GM11168 (cell line): ENCODE data around the gene PARP11.
"Not testable (repeated sequence)": the region's sequence is repeated elsewhere in the genome, so short reads cannot be mapped to it uniquely, and the experiment has no call there.

Source experiments
- in situ Hi-C: fragments of 300-500 bp; cut with MboI; formaldehyde crosslinking; loops from one replicate; pipeline ENCODE4 v1.12.0; 2022; ENCODE audit warnings: low sequenced_read_pairs; ENCODE audit not compliant: unreplicated experiment

The PARP11 gene

DNA sequence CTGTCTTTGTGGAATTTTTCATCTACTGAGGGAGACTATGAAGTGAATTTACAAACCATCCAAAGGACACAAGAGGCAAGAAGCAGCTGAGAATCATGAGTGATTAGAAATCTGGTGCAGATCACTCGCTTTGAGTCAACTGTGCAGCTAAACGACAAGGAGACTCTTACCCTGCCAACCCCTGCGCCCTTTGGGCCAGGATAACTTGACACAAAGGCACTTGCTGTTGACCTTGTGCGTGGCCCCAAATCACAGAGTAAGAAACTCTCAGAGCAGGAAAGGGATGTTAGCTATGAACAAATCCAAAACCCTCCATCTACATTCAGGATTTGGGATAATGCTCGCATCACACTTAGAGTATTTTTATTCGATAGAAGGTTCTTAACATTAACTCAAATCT, 11.5 kb upstream of the PARP11 start:
- in situ Hi-C loops: loop anchor here (5.0 kb wide), 1 partner anchor 403 kb away; no protein-coding TSS in a partner anchor

DNA sequence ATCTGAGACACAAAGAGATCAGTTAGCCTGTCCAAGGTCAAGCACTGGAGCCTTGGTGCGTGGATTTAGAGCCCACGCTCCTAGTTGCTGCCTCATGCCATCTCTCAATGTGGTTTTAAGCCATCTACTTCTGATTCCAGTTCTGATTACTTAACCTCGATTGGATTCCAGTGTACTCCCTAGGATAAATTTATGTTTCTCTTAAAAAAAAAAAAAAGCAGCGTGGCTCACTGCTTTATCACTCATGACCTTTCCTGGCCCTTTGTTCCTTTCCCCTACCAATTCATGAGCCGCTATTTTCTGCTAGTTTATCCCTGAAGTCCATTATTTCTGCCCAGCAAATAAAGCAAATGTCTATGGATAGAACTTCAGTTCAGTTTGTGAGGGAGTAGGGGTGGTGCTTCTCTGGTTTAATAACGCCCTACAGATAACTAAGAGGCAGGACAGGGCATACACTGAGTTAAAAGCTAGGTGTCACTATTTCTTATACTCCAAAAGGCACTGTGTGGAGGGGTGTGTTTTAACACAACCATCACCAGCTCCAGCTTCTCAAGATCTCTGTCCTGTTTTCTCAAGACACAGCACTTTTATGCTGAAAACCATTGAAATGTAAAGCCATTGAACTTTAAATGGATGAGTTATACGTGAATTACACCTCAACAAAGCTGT, 9.8 kb upstream of the PARP11 start:
- in situ Hi-C loops: loop anchor here (5.0 kb wide), 1 partner anchor 404 kb away; no protein-coding TSS in a partner anchor

DNA sequence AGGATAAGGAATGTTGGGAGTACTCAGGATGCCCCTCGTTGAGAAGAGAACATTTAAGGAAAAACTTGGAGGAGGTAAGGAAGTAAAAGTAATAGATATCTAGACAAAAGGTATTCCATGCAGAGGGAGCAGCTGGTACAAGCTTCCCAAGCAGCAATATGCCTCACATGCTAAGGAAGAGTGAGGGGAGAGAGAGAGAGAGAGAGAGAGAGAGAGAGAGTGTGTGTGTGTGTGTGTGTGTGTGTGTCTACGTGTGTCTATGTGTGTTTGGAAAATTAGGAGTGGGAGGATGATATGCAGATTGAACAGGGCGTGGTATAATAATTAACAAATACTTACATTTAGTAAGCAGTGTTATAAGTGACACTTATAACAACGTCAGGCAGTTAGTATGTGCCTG, 9.2 kb upstream of the PARP11 start:
- in situ Hi-C loops: loop anchor here (5.0 kb wide), 1 partner anchor 405 kb away; no protein-coding TSS in a partner anchor

DNA sequence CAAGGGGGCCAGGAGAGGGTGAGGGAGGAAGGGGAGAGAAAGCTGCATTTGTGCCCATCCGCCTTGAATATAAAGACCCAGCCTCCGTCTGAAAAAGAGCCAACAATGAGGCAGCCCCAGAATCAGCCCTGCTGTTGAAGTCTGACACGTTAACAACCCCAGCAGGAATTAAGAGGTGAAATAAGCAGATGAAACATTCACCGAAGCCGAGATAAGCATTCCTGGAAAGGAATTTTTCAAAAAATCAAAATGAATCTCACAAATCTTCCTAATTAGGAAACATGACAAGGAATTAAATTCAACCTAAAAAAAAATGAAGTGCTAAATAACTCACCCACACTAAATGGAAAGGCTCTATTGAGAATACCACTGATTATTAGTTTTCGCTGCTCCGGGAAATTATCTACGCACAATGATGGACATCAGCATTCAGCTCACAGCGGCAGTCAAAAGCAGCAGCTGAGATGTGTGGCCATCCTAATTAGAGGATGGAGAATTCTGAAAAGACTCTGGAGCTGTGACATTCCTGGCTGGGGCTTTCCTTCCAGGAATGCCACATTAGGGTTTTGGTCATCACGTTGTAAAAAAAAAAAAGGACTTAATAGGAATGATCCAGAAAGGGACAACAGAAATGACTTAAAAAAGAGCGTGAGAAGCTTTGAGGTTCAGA, 8.2 kb upstream of the PARP11 start:
- in situ Hi-C loops: loop anchor here (5.0 kb wide), 1 partner anchor 406 kb away; no protein-coding TSS in a partner anchor

DNA sequence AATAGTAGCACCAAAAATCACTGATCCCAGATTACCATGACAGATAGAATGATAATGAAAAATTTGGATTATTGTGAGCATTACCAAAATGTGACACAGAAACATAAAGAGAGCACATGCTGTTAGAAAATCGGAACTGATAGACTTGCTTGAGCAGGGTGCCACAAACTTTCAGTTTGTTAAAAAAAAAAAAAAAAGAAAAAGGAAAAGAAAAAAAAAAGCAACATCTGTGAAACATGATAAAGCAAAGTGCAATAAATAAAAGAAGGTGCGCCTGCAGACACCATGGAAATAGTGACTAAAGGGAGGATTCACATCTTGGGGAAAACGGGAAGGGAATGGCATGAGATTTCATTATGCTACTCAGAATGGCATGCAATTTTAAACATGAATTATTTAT, 6.6 kb upstream of the PARP11 start:
- in situ Hi-C loops: loop anchor here (5.0 to 10.0 kb wide), 2 partner anchors 225 to 407 kb away; no protein-coding TSS in a partner anchor

DNA sequence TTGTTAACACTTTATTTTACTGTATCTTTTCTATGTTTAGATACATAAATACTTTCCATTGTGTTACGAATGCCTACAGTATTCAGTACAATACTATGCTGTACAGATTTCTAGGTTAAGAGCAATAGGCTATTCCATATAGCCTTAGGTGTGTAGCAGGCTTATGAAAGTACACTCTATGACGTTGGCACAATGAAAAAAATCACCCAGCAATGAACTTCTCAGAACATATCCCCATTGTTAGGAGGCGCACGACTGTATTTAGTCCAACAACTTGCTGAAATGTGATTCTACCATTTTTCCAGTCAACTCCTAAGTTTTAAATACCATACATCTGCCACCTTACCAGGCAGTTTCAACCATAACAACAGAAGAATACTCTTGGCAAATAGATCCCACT, 1.8 kb downstream of the PARP11 start:
- in situ Hi-C loops: loop anchor here (10.0 kb wide), 1 partner anchor 233 kb away; no protein-coding TSS in a partner anchor

DNA sequence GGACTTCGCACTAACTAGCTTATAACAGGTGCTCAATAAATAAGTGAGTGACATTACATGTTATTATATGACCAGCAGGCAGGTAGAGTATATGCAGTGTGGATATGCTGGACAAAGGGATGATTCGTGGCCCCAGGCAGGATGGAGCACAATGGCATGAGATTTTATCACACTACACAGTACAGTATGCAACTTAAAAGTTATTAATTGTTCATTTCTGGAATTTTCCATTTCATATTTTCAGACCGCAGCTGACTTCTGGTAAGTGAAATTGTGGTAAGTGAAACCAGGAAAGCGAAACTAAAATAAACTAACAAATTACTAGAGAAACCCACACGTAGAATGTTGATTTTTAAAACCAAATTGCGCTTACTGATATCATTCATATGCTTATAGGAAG, 3.3 kb downstream of the PARP11 start:
- in situ Hi-C loops: loop anchor here (10.0 kb wide), 1 partner anchor 235 kb away; no protein-coding TSS in a partner anchor

DNA sequence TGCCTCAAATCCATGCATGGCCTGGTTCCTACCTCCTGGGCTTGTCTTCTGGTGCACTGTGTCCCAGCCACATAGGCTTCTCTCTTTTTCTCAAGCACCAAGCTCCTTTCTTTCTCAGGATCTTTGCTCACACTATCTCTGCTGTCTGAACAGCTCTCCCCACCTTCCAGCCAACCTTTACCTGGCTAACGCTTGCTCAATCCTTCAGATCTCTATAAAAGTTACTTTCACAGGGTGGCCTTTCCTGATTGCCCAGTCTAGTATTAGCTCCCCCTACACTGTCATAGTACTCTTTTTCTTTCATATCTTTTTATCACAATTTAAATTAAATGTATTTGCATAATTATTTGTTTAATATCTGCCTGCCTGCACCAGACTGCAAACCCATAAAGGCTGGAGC, 3.8 kb downstream of the PARP11 start:
- in situ Hi-C loops: no loop called here

DNA sequence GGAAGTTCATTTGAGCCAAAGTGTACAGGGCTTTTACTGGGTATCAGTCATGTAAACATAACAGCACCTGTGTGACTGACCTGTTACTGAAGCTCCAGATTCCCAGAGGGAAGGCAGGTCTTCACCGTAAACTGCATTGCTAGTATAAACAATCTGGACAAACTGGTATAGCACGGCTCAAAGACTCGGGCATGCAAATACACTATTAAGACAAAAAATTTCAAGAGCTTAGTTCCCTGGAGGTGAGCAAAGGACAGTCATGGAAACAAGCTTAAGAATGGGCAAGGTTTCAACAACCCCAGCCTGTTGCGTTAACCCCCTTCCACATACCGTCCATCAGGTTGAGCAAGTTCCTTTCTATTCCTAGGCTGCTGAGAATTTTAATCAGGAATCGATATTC, 9.4 kb downstream of the PARP11 start:
- in situ Hi-C loops: no loop called here

DNA sequence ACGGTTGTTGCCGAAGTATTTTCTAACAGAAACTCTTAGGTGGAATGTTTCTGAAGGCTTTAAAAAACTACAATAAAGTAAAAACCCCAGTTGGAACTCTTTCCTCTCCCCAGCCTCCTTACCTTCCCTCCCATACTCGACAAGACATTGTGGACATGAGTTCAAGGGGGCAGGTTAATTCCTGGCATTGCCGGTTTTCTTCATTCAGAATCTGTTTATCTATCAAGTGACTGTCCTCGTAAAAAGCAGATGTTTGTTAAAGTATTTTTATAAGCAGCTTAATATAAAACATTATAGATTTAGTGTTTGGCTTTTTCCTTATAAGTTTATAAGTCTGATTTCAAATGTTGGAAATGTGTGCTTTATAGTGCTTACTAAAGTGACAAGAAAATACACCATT, 30.7 kb downstream of the PARP11 start:
- in situ Hi-C loops: no loop called here

DNA sequence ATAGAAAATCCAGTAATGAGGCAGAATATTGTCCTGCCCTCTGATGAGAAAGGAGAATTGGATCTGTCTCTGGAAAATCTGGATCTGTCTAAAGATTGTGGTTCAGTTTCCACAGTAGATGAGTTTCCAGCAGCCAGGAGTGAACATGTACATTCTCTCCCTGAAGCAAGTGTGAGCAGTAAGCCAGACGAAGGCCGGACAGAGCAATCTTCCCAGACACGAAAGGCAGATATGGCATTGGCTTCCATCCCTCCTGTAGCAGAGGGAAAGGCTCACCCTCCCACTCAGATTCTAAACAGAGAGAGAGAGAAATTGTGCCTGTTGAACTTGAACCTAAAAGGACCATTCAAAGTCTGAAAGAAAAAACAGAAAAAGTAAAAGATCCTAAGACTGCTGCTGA, 31.4 kb downstream of the PARP11 start:
- in situ Hi-C loops: no loop called here

DNA sequence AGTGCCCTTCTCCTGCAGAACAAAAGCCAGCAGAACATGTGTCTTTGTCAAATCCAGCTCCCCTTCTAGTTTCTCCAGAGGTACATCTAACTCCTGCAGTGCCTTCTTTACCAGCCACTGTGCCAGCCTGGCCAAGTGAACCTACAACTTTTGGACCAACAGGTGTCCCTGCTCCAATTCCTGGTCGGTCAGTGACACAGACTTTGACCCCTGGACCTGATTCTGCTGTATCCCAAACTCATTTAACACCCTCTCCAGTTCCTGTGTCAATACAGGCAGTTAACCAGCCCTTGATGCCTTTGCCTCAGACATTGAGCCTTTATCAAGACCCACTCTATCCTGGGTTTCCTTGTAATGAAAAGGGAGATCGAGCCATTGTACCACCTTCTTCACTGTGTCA, 32.4 kb downstream of the PARP11 start:
- in situ Hi-C loops: not testable (repeated sequence)

DNA sequence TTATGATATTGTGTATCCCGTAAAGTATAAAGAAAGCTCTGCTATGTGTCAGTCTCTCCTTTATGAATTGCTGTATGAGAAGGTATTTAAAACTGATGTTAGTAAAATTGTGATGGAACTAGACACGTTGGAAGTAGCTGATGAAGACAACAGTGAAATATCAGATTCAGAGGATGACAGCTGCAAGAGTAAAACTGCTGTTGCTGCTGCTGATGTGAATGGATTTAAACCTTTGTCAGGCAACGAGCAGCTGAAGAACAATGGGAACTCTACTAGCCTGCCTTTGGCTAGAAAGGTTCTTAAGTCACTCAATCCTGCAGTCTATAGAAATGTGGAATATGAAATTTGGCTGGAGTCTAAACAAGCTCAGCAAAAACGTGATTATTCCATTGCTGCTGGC, 33.5 kb downstream of the PARP11 start:
- in situ Hi-C loops: not testable (repeated sequence)

DNA sequence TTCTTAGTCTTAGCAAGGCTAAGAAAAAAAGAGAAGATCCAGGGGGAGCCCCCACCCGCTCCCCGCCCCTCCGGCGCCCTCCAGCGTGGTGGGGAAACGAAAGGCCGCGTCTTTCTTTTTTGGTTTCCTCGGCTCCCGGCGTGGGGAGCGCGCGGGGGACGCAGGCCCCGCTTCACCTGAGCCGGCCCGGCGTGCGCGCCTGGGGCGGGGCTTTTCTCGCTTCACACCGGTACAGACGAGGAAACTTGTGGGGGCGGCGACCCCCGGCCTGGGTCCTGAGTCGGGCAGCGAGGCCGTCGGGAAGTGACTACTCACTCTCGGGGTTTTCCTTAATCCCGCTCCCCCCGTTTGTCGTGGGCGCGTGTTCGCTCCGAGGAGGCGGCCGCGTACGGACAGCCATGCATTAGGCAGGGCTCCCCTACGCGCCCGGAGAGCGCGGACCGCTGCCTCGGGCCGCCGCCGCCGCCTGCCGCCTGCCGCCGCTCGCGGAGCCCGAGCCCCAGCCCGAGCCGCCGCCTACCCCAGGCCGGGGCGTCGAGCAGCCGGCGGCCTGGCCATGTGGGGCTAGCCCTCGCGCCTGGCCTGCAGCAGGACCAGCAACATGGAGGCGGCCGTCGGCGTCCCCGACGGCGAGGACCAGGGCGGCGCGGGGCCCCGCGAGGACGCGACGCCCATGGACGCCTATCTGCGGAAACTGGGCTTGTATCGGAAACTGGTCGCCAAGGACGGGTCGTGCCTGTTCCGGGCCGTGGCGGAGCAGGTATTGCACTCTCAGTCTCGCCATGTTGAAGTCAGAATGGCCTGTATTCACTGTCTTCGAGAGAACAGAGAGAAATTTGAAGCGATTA, 34.3 kb downstream of the PARP11 start:
- in situ Hi-C loops: not testable (repeated sequence)

DNA sequence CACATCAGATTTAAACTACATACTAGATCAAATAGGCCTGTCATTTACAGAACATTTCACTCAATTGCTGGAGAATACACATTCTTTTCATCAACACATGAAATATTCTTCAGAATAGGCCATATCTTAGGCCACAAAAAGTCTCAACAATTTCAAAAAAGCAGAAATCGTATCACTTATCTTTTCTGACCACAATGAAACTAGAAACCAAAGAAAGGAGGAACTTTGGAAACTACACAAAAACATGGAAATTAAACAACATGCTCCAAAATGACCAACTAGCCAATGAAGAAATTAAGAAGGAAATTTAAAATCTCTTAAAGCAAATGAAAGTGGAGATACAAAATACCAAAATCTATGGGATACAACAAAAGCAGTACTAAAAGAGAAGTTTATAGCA, 35.1 kb downstream of the PARP11 start:
- in situ Hi-C loops: no loop called here

DNA sequence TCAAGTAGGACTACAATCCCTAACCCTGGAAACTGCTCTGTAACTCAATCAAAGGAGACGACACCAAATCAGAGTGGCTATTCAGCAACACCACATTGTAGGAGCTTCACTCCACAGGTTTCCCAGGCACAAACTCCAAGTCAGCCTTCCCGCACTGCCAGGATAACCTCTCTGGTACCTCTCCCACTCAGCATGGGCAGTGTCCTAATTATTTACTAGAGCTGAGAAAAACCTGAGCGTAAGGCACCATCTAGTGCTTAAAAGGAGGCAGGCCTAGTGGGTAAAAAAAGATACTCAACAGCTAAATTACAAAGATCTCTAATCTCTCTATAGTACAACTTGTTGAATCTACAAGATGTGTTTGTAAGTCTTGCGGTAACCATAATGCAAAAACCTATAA, 36.1 kb downstream of the PARP11 start:
- in situ Hi-C loops: no loop called here

DNA sequence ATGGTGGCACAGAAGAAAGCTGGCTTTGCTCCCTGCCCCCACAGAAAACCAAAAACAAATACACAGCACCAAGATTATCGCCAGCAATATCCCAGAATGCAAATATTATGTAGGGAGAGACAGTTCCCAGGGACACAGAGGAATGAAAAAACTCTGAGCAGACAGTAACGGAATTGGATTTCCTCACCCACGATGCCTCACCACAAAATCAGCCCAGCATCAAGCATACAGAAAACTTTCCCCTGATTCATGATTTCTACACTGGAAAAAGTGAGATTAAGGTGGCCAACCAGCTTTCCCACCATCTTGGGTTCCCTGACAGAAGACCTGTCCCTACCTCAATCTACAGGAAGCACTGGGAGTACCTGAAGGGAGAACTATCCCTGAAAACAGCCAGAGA, 36.6 kb downstream of the PARP11 start:
- in situ Hi-C loops: no loop called here

DNA sequence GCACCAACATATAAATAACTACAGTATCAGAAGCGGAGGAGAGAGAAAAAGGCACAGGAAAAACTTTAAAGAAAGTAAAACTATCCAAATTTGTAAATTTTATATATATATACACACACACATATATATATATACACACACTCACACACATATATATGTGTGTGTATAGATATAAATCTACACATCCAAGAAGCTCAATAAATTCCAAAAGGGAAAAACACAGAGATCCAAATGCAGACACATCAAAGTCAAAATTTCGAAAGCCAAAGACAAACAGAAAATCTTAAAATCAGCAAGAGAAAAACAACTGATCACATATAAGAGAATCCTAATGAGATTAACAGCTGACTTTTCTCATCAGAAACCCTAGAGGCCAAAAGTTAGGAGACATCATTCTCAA, 37.3 kb downstream of the PARP11 start:
- in situ Hi-C loops: no loop called here

DNA sequence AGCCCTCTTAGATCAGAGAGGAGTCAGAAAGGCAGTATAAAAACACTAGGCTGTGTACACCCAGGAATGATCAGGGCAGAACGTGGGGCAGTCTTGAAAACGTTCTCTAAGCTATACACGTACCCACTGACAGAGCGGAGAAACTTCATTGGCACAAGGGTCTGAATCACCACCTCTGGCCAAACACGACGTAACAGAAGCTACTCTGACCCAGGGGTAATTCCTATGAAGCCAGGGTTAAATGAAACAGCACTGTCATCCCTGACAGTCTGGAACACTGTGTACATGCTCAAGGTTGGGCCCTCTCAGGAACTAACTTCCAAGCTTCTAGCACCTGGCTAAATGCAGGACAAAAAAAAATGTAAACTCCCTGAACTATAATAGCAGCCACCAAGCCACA, 38.4 kb downstream of the PARP11 start:
- in situ Hi-C loops: no loop called here

DNA sequence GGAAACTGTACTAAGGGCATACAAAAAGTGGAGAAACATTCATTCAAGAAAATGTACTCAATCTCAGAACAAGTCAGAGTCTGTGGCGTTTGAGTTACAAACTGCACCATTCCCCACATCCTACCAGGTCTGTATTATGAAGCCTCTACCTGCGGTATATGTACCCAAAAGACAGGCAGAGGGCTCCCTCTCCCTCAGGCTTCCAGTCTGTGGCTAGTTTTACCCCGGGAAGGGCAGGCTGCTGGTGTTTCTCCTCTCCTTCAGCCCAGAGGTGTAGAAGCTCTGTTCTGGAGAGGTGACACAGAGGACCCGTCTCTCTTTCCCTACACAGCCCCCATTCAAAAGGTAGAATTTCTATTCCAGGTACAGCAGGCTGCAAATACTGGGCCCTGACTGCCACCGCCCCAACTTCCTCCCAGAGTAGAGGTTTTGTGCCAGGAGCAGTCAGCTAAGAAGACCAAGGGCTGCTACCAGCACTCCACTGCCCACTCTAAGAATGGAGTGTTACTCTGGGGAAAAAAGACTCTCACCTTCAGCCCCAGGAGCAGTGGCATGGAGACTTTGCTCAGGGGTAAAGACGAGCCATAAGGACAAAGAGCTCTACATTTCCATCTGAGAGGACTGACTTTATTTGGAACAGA, 39.4 kb downstream of the PARP11 start:
- in situ Hi-C loops: no loop called here
